Dendritic cell treated with granulocyte-macrophage colony-stimulating factor and Interleukin-4, amounts not matched to agents 40 ng/mL and 50 ng/mL, for 4 days (primary cell): ENCODE results near the gene CAPZB.

Experiments
- H3K27ac Mint-ChIP-seq: one replicate; pipeline ENCODE4 v1.8.0; 2022; ENCODE audit warnings: mild to moderate bottlenecking, mixed read lengths
- H3K27me3 Mint-ChIP-seq: one replicate; pipeline ENCODE4 v1.8.0; 2022; ENCODE audit warnings: mild to moderate bottlenecking, mixed read lengths
- H3K36me3 Mint-ChIP-seq: one replicate; pipeline ENCODE4 v1.8.0; 2022; ENCODE audit warnings: low read depth, mixed read lengths
- H3K4me1 Mint-ChIP-seq: one replicate; pipeline ENCODE4 v1.8.0; 2022; ENCODE audit warnings: low read depth, mixed read lengths
- H3K4me3 Mint-ChIP-seq: one replicate; pipeline ENCODE4 v1.8.0; 2022; ENCODE audit warnings: mild to moderate bottlenecking, moderate library complexity, mixed read lengths
- H3K9me3 Mint-ChIP-seq: one replicate; pipeline ENCODE4 v1.8.0; 2022; ENCODE audit warnings: mixed read lengths
- intact Hi-C: fragments of 100-400 bp; cut with micrococcal nuclease; formaldehyde crosslinking; loops from one replicate; pipeline ENCODE4 v1.15.0; 2022

Gene CAPZB

DNA sequence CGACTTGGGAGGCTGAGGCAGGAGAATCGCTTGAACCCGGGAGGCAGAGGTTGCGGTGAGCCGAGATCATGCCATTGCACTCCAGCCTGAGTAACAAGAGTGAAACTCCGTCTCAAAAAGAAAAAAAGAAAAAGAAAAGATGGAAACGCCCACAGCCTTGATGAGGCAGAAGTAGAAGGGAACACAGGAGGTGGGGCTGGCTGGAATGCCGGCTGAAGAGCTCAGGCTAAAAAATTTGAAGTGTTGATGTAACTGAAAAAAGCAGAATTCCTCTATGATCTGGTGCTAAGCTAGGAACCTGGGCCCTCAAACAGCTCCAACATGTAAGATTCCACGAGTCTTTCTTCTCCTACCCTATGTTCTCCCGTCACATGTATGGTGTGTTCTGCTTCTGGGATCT is 119.6 kb downstream of the CAPZB start:
- Mint-ChIP-seq H3K4me1 (peaks cover 10% of the 10 kb centered on the region), H3K9me3 (no peaks in the 10 kb centered on the region), H3K4me3 (no peak overlapping the region), H3K36me3 (peaks cover 84% of the 10 kb centered on the region), H3K27ac (no peak overlapping the region), H3K27me3 (no peaks in the 10 kb centered on the region)
- intact Hi-C loops: no loop called here

DNA sequence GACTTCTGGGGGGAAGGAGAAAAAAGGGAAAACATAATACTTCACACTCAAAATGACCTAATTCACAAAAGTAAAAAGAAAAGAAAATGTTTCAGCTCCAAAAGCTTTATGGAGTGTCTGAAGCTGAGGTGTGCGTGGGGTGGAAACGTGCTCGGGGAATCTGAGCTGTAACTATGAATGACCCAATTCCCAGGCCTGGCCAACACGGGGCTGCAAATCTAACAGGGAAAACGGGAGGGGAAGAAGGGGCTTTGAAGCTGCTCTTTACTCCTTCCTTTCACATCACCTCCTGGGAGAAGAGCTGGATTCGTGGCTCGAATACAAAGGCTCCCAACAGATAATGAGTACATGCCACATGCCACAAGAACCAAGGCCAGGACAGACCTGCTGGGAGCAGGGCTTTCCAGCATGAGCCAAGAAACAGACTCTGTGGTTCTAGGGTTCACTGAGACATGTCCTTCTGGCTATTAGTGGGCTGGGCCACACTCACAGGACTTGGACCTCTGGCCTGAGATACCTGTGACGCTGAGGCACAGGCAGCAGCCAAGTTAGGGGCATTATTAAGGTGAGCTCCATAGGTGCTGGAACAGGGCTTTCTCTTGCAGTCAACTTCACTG is 121.7 kb downstream of the CAPZB start:
- H3K36me3 Mint-ChIP-seq: peaks cover 82% of the 10 kb centered on the region
- H3K27ac Mint-ChIP-seq: no peak overlapping the region
- intact Hi-C loops: no loop called here
- no peak overlapping the region for H3K4me3 Mint-ChIP-seq
- no peaks in the 10 kb centered on the region for H3K27me3 Mint-ChIP-seq
- no peaks in the 10 kb centered on the region for H3K9me3 Mint-ChIP-seq
- H3K4me1 Mint-ChIP-seq: no peaks in the 10 kb centered on the region

DNA sequence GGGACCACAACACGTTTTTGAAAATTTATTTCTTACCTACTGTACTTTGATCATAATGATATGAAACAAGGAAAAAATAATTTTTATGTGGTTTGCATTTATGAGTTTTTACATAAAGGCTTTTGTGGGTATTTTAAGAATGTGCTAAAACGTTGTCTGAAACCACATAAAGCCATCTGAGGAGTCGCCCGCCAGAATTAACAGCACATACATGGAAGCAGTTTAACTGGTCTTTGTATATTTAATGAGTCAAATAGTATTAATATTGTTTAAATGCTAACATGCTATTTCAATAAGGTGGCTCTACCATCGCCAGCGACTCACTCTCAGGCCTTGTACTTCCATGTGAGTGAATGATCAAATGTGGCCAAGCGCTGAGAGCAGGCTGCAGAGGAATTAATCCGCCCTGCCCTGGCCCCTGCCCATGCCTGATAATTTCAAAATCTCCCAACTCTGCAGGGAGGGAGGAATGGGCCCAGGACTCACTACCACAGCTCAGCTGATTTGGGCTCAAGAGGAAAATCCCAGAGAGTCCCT is 123.7 kb downstream of the CAPZB start:
- peaks cover 84% of the 10 kb centered on the region for H3K36me3 Mint-ChIP-seq
- H3K9me3 Mint-ChIP-seq: no peaks in the 10 kb centered on the region
- intact Hi-C loops: no loop called here
- H3K27me3 Mint-ChIP-seq: no peaks in the 10 kb centered on the region
- H3K4me1 Mint-ChIP-seq: no peaks in the 10 kb centered on the region
- H3K27ac Mint-ChIP-seq: no peak overlapping the region
- no peak overlapping the region for H3K4me3 Mint-ChIP-seq

DNA sequence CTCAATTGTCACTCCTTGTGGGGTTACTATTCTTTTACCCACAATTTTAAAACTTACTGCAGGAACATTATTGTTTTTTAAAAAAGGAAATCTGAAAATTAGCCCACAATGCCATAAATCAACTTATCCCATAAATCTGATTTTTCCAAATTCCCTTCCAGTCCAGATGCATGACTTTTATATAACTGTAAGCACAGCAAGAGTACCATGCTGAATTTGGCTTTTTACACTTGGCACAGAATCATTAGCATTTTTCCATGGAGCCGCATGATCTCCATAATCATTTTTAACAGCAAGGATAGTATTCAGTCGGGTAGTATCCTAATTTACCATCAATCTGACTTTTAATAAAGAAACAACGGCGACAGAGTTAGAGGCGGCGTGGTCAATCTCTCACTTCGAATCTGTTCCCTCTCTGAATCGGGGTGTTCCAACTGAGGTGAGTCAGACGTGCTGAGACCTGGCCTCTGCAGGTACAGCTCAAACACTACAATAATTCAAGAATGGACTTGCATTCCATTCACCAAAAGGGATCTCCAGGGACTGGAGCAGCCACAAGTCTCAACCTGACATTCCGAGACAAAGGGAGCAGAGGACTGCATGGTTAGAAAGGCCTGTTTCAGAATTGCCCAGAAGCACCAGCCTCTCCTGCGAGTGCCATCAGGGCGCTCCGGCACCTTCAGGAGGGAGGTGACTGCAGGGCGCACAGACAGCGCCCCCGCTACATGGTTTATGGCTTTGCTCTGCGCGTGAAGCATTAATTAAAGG is 124.3 kb downstream of the CAPZB start:
- intact Hi-C loops: no loop called here
- H3K4me3 Mint-ChIP-seq: no peak overlapping the region
- no peak overlapping the region for H3K27ac Mint-ChIP-seq
- H3K9me3 Mint-ChIP-seq: no peaks in the 10 kb centered on the region
- no peaks in the 10 kb centered on the region for H3K4me1 Mint-ChIP-seq
- no peaks in the 10 kb centered on the region for H3K27me3 Mint-ChIP-seq
- H3K36me3 Mint-ChIP-seq: peaks cover 90% of the 10 kb centered on the region

DNA sequence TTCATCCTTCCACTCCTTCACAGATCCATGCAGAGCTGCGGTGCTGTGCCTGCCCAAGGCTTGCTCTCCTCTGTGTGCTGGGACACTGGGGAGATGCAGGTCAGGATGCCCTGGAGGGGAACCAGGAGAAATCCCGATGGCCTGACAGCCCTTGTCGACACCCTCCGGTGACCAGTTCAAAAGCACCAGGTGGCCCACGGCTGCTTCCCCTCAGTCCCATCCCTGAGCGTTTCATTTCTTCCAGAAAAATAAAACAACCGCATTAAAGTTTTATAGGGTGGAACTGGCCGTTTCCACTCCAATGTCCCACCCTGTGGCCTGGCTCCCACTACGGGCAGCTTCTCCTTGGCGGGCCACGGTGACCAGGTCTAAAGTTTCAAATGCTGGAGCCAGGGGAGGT is 124.9 kb downstream of the CAPZB start:
- H3K9me3 Mint-ChIP-seq: no peaks in the 10 kb centered on the region
- intact Hi-C loops: no loop called here
- H3K27ac Mint-ChIP-seq: no peak overlapping the region
- H3K27me3 Mint-ChIP-seq: no peaks in the 10 kb centered on the region
- no peaks in the 10 kb centered on the region for H3K4me1 Mint-ChIP-seq
- peaks cover 90% of the 10 kb centered on the region for H3K36me3 Mint-ChIP-seq
- H3K4me3 Mint-ChIP-seq: no peak overlapping the region

DNA sequence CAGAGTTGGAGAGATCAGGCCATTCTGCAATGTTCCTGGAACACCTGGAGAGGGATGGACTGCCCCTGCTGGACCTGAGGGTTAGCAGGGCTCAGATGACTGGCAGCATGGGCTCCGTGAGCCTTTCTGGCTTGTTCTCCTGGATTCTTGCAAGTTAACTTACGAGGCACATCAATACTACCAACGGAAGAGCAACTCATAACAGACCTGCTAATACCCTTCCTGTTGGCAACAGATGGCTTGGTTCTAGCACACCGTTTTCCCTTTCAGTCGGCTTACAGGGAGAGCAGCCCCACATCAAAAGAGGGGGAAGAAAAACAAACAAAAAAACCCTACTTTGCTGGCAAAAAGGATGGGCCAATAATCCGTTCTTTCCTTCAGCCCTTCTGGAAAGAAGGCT is 125.3 kb downstream of the CAPZB start:
- Mint-ChIP-seq H3K36me3 (peaks cover 90% of the 10 kb centered on the region), H3K9me3 (no peaks in the 10 kb centered on the region), H3K4me3 (no peak overlapping the region), H3K4me1 (no peaks in the 10 kb centered on the region), H3K27ac (no peak overlapping the region), H3K27me3 (no peaks in the 10 kb centered on the region)
- intact Hi-C loops: no loop called here

DNA sequence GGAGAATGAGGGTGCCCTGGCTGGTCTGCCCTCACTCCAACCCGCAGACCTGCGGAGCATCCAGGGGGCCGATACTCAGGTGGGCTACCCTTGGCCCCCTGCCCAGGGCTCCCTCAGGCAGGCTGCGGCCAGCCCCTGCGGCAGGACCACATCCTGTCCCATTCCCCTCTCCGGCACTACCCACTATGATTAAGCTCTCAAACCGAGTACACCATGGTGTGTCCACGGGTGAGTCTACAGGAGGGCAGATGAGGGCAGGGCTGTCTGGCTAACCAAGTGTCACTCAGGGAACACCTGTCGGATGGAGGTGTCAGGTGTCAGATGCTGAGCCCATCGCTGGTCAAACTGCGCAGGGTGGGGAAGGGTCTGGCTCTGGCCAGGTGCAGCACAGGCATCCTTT is 126.0 kb downstream of the CAPZB start:
- H3K27me3 Mint-ChIP-seq: no peaks in the 10 kb centered on the region
- H3K4me1 Mint-ChIP-seq: no peaks in the 10 kb centered on the region
- peaks cover 90% of the 10 kb centered on the region for H3K36me3 Mint-ChIP-seq
- no peak overlapping the region for H3K27ac Mint-ChIP-seq
- H3K4me3 Mint-ChIP-seq: no peak overlapping the region
- no peaks in the 10 kb centered on the region for H3K9me3 Mint-ChIP-seq
- intact Hi-C loops: no loop called here

DNA sequence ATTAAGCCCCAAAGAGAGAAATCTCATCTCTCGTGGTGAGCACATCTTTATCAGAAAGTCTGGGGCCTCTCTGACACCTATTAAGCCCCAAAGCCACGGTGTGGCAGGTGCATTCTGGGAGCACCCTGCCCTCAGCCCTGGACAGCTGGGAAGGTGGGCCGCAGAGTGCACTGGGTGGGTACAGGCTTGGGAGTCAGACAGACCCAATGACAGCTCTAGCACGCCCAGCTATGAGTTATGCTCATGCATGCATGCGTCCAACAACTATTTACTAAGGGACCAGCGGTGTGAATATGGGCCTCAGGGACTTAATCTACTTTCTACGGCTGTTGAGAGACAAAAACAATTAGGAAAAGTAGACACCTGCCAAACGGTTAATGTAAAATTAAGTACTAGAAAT is 126.6 kb downstream of the CAPZB start:
- Mint-ChIP-seq H3K27me3 (no peaks in the 10 kb centered on the region), H3K4me3 (no peak overlapping the region), H3K4me1 (no peaks in the 10 kb centered on the region), H3K27ac (no peak overlapping the region), H3K36me3 (peaks cover 95% of the 10 kb centered on the region), H3K9me3 (no peaks in the 10 kb centered on the region)
- intact Hi-C loops: no loop called here

DNA sequence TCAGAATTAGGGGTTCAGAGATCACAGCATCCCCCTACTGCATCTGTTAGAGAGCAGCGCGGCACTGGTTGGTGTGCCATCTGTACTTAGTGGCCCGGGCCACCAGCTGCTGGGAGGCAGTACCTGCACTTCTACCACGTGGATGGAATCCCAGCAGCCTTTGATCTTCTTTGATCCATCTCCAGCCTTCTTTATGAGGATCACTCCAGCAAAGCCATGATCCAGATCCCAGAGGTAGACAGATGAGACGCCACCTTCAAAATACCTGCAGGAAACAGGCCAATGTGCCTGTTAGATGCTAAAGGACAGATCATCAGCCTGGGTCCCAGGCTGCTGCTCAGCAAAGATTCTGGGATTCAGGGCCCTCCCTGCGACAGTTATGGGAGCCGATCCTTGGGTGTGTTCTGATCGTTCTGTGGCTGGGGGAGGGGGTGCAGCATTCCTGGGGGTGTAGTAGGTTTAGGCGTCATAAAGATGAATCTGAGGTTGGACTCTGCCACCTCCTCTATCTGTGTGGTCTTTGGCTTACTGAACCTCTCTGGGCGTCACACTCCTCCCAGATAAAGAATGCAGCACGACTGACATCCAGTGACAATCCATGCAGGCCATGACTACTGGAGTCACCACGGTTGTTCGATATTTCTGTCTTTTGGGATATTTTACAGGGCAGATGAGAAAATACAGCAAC is 127.9 kb downstream of the CAPZB start:
- Mint-ChIP-seq H3K36me3 (peaks cover 95% of the 10 kb centered on the region), H3K27ac (no peak overlapping the region), H3K4me1 (peaks cover 12% of the 10 kb centered on the region), H3K9me3 (no peaks in the 10 kb centered on the region), H3K4me3 (no peak overlapping the region), H3K27me3 (no peaks in the 10 kb centered on the region)
- intact Hi-C loops: no loop called here

DNA sequence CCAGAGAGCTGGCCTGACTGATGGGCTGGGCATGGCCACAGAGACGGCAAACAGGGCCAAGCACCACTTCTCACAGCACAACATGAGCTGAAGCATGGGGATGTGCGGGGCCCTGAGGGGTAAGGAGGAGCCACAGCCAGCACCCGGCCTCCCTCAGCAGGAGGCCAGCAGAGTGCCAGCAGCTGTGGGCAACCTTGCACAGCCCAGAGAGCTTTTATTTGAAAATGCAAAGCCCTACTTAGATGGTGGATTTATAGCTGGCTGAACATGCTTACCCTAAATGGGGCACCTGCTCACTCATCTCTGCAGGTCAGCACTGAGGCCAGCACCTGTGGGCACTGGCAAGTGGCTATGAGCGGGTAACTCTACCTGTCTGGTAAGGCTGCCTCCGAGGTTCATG is 129.1 kb downstream of the CAPZB start:
- H3K4me1 Mint-ChIP-seq: peaks cover 20% of the 10 kb centered on the region
- H3K36me3 Mint-ChIP-seq: peaks cover 98% of the 10 kb centered on the region
- intact Hi-C loops: no loop called here
- no peak overlapping the region for H3K4me3 Mint-ChIP-seq
- no peaks in the 10 kb centered on the region for H3K27me3 Mint-ChIP-seq
- no peak overlapping the region for H3K27ac Mint-ChIP-seq
- H3K9me3 Mint-ChIP-seq: no peaks in the 10 kb centered on the region

DNA sequence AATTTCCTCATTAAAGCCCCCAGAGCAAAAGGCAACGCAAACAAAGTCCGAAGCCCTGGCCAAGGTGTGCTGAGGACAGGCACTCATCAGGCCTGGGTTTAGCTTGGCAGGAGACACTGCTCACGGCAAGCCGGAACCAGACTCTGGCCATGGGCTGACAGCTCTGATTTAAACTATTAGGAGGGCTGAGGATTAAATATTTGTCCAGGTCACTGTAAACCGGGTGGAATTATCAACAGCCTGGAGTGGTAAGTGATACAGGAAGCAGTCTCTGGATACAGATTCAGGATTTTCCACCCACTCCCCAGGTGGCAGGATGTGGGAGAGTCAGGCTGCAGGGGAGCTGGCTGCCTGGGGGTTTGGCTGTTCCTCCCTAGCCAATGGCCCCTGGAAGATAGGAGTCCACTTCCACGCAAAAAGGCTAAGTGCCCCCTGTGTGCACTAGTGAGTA is 130.8 kb downstream of the CAPZB start:
- H3K36me3 Mint-ChIP-seq: peaks cover 98% of the 10 kb centered on the region
- H3K27ac Mint-ChIP-seq: no peak overlapping the region
- peaks cover 30% of the 10 kb centered on the region for H3K4me1 Mint-ChIP-seq
- no peaks in the 10 kb centered on the region for H3K9me3 Mint-ChIP-seq
- H3K27me3 Mint-ChIP-seq: no peaks in the 10 kb centered on the region
- H3K4me3 Mint-ChIP-seq: no peak overlapping the region
- intact Hi-C loops: no loop called here

DNA sequence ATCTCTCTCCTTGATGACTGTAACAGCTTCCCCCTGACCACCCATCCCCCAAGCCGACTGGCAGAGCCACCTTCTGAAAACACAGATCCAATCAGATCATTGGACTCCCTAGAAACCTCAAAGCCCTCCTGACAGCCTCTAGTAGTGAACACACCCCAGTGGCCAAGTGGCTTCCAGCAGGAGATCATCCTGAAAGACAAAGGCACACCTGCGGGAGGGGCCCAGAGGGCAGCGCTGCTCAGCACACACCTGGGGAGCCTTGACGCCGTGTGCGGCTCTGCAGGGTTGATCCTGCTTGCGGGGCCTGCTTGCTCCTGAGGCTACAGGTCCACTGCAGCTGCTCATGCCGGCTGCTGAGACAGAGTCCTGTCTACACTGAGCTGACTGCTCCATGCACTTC is 131.7 kb downstream of the CAPZB start:
- Mint-ChIP-seq H3K4me1 (peaks cover 39% of the 10 kb centered on the region), H3K9me3 (no peaks in the 10 kb centered on the region), H3K36me3 (peaks cover 100% of the 10 kb centered on the region), H3K4me3 (no peak overlapping the region), H3K27ac (peak overlapping the region; percentile 42), H3K27me3 (no peaks in the 10 kb centered on the region)
- intact Hi-C loops: no loop called here

DNA sequence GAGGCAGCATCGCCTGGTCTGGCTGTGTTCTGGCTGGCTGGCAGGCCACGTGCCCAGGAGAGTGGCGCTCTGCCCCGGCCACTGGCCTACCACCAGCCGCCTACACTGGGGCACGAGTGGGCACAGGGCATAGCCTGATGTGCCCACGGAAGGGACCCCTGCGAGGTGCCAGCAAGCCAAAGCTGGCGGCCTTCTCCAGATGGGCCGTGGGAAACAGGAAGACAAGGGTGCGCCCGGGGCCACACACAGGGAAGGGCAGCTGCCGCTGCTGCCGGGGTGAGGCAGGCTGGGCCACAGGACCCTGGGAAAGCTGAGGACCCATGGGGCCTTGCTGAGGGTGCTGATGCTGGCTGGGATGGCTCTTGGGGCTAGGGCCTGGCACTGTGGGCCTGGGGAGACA is 132.5 kb downstream of the CAPZB start:
- intact Hi-C loops: no loop called here
- Mint-ChIP-seq H3K27me3 (no peaks in the 10 kb centered on the region), H3K27ac (no peak overlapping the region), H3K4me3 (no peak overlapping the region), H3K4me1 (peaks cover 47% of the 10 kb centered on the region), H3K9me3 (no peaks in the 10 kb centered on the region), H3K36me3 (peaks cover 97% of the 10 kb centered on the region)

DNA sequence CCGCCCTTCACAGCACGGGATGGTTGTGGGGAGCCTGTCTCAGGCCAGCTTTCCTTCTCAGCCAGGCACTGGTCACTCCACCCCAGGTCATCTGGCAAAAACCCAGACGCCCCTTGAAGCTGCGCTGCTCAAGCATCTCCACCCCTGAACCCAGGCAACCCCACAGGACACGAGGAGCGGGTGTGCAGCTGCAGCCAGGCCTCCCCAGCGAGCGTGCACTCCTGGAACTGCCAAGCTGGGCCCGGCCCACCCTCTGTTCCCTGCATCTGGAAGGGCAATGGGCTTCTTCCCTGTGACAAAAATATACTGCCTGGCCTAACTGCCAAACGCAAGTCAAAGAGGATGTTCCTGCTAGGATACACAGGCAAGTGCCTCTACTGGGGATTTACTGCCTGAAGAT is 133.5 kb downstream of the CAPZB start:
- Mint-ChIP-seq H3K9me3 (no peaks in the 10 kb centered on the region), H3K36me3 (peaks cover 87% of the 10 kb centered on the region), H3K4me3 (no peak overlapping the region), H3K27ac (peak overlapping the region; percentile 47), H3K27me3 (no peaks in the 10 kb centered on the region), H3K4me1 (peaks cover 56% of the 10 kb centered on the region)
- intact Hi-C loops: no loop called here
